Liver (tissue), 3 donors: ENCODE measurements around the gene PLLP.
A peak's percentile ranks its signal among the peaks of the same experiment; 100 is the strongest.

Experiments
- ATF3 ChIP-seq: IDR thresholded peaks from 2 replicates; pipeline ENCODE4 v1.6.1; 2016; ENCODE audit warnings: antibody characterized with exemption
- CTCF ChIP-seq: fragments of 150-350 bp; IDR thresholded peaks from 2 replicates; pipeline ENCODE4 v1.5.1; 2017; ENCODE audit warnings: improper control_type of control experiment, low read depth, low read length; ENCODE audit not compliant: missing input control
- EGR1 ChIP-seq, 2 donors: IDR thresholded peaks; 2 replicates each; pipeline ENCODE4 v1.6.1; 2016 to 2018; ENCODE audit warnings: antibody characterized with exemption in 2 of 2, low read depth in 2 of 2
- FOXA2 ChIP-seq: IDR thresholded peaks from 2 replicates; pipeline ENCODE4 v1.6.1; 2016; ENCODE audit warnings: antibody characterized with exemption
- GABPA ChIP-seq, 2 donors: IDR thresholded peaks in 1 of 2; conservative IDR thresholded peaks in 1 of 2; 2 replicates each; pipeline ENCODE4 v1.6.1; 2016; ENCODE audit warnings: antibody characterized with exemption in 2 of 2, mild to moderate bottlenecking in 1 of 2, moderate library complexity in 1 of 2
- JUND ChIP-seq, 2 donors: IDR thresholded peaks; 2 replicates each; pipeline ENCODE4 v1.6.1; 2016; ENCODE audit warnings: antibody characterized with exemption in 2 of 2
- MAX ChIP-seq: IDR thresholded peaks from 2 replicates; pipeline ENCODE4 v1.6.1; 2016; ENCODE audit warnings: antibody characterized with exemption
- RAD21 ChIP-seq, 2 donors: IDR thresholded peaks; 2 replicates each; pipeline ENCODE4 v1.6.1; 2016; ENCODE audit warnings: antibody characterized with exemption in 2 of 2, mild to moderate bottlenecking in 2 of 2
- REST ChIP-seq: IDR thresholded peaks from 2 replicates; pipeline ENCODE4 v1.6.1; 2016; ENCODE audit warnings: antibody characterized with exemption, mild to moderate bottlenecking
- RXRA ChIP-seq, 2 donors: IDR thresholded peaks; 2 replicates each; pipeline ENCODE4 v1.6.1; 2017 to 2018; ENCODE audit warnings: antibody characterized with exemption in 2 of 2, mild to moderate bottlenecking in 1 of 2
- SP1 ChIP-seq: IDR thresholded peaks from 2 replicates; pipeline ENCODE4 v1.6.1; 2018; ENCODE audit warnings: antibody characterized with exemption, mild to moderate bottlenecking
- TAF1 ChIP-seq: conservative IDR thresholded peaks from 2 replicates; pipeline ENCODE4 v1.6.1; 2016; ENCODE audit warnings: antibody characterized with exemption, mild to moderate bottlenecking
- YY1 ChIP-seq: IDR thresholded peaks from 2 replicates; pipeline ENCODE4 v1.6.1; 2016; ENCODE audit warnings: antibody characterized with exemption, mild to moderate bottlenecking
- ZBTB33 ChIP-seq: IDR thresholded peaks from 2 replicates; pipeline ENCODE4 v1.6.1; 2016; ENCODE audit warnings: antibody characterized with exemption
- donor health status: healthy.
- donor health status: healthy.

- TF ChIP-seq CTCF (no peak), JUND (IDR thresholded peaks at IDR 0.05) (peak in 1 of 2 donors; percentile 10), REST (no peak), MAX (no peak), GABPA (IDR thresholded peaks at IDR 0.05 in 1 of 2, conservative IDR thresholded peaks at IDR 0.05 in 1 of 2) (no peak), FOXA2 (no peak), ZBTB33 (no peak), TAF1 (no peak), YY1 (no peak), EGR1 (IDR thresholded peaks at IDR 0.05; ENCODE audit: low read depth in 2 of 2) (no peak), SP1 (no peak), RAD21 (IDR thresholded peaks at IDR 0.05) (no peak), RXRA (IDR thresholded peaks at IDR 0.05) (no peak), ATF3 (no peak)
Measured at GRCh38 chr16:57245472-57246113, 38.9 kb downstream of the PLLP start.
